ENCODE data around the gene NOTUM. TPM values are rescaled to one million over a fixed set of nuclear protein-coding genes. Genes with fewer than 3 reads are reported as not detected.

Gene NOTUM
- total RNA-seq, 4 donors from 2014 or later = not detected

DNA sequence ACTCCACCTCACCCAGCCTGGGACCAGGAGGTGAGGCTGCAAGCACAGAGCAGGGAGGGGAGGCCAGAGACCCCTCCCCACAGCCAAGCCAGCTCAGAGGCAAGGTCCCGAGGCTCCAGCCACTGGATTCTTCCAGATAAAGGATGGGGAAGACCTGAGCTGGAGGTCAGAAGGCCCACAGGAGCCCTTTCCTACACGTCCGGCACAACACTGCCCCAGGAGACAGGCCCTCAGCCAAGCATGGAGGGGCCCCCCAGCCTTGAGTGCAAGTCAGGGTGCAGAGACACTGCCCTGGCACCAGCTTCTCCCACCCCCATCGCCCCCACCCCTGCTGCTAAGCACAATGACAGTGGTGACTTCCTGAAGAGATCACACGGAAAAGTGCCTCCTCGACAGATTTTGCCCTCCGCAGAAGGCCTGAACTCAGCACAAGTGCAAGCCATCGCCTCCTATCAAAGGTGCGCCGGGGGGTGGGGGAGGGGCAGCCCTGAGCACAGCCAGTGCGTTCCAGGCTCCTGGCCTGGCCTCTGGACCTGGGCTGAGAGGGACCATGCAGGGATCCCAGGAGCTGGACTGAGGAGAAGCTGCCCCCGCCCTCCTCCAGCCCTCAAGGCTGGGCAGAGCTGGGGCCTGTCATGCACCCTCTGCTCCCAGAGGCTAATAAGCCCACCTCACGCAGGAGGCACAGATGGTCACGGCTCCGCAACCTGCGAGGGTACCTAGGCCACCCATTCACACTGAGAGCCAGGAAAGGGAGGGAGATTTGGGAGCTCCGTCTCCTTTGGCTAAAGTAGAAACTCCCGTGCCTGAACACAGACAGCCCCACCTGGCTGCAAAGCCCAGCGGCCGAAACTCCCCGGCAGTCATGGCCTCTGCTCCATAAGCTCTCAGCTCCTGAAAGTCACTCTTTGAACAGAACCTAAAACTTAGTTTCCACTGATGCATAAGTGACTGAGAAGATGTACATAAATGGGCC is 36.1 kb downstream of the NOTUM start:
- TF ChIP-seq, protein P1, sequence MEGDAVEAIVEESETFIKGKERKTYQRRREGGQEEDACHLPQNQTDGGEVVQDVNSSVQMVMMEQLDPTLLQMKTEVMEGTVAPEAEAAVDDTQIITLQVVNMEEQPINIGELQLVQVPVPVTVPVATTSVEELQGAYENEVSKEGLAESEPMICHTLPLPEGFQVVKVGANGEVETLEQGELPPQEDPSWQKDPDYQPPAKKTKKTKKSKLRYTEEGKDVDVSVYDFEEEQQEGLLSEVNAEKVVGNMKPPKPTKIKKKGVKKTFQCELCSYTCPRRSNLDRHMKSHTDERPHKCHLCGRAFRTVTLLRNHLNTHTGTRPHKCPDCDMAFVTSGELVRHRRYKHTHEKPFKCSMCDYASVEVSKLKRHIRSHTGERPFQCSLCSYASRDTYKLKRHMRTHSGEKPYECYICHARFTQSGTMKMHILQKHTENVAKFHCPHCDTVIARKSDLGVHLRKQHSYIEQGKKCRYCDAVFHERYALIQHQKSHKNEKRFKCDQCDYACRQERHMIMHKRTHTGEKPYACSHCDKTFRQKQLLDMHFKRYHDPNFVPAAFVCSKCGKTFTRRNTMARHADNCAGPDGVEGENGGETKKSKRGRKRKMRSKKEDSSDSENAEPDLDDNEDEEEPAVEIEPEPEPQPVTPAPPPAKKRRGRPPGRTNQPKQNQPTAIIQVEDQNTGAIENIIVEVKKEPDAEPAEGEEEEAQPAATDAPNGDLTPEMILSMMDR (IDR thresholded peaks at IDR 0.05) = no peak
- ATAC-seq (ENCODE audit: low FRiP score) (no peak), DNase-seq (ENCODE audit: low spot score) (no peak)

DNA sequence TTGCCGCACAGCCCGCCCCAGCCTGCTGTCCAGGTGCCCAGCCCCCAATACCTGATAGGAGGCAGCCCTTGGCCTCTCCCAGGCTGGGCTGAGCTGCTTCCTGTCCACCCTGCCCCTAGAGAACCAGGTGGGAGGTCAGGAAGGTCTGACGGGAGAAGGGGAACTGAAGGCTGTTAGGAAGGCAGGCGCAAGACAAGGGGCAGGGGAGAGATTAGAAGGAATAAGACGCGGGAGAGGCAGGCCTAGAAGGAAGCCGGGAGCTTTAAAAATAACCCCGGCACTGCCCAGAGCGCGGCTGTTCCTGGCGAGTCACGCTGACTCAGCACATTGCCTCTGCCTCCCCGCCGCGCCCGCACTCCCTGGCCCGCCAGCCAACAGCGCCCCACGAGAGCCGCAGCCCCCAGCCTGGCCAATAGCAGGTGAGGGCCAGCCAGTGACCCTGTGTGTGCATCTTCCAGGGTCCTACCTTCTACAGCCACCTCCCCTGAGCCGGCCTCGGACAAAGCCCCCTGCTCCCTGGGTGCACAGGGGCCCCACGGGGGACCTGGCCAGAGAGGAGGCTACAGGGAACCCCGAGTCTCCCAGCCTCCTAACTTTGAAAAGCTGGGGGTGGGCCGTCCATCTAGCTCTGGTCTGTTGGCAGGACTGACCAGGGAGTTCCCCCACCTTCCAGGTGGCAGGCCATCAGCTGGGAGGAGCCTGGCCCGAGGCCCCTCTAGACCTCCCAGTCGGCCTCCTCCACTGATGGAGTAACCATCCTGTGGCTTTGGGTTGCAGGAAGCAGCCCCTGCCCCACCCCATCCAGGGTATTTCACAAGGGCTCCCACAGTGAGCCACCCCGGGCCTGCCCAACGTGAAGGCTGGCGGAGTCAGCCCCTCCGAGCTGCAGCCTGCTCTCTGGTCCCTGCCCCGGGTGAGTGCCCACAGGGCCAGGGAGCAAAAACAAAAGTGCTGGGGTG is 37.4 kb downstream of the NOTUM start:
- TF ChIP-seq, protein P1 (IDR thresholded peaks at IDR 0.05) = no peak
- ATAC-seq (ENCODE audit: low FRiP score) (peak; percentile 55), DNase-seq (ENCODE audit: low spot score) (peak; percentile 65)

DNA sequence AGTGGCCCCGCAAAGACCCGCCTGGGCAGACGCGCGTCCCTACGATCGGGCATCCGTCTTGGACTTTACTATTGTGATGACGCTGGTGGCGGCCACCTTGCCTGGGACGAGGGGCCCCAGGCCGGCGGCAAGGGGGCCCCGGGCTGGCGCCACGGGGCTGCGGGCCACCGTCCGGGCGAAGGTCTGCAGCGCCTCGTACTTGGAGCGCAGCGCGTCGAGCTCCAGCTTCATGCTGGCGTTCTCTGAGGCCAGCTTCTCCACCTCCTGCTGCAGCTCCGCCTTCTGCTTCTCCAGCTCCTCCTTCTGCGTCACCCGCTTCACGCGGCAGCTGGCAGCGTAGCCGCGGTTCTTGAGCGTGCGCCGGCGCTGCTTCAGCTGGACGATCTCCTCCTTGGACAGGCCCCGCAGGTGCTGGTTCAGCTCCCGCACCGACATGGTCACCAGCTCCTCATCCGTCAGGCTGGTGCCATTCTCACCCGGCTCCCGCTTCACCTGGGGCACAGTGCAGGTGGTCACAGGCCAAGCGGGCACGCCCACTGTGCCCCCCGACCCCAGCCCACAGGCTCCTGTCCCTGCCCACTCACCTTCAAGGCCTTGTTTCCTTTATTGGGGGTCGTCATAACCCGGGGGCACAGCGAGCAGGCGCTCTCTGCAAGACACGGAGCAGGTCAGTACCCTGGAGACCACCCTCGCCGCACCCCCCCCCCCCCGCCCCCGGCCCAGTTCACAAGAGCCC is 38.3 kb downstream of the NOTUM start:
- TF ChIP-seq, protein P1 (IDR thresholded peaks at IDR 0.05) = no peak
- no peak for ATAC-seq (ENCODE audit: low FRiP score)
- no peak for DNase-seq (ENCODE audit: low spot score)

DNA sequence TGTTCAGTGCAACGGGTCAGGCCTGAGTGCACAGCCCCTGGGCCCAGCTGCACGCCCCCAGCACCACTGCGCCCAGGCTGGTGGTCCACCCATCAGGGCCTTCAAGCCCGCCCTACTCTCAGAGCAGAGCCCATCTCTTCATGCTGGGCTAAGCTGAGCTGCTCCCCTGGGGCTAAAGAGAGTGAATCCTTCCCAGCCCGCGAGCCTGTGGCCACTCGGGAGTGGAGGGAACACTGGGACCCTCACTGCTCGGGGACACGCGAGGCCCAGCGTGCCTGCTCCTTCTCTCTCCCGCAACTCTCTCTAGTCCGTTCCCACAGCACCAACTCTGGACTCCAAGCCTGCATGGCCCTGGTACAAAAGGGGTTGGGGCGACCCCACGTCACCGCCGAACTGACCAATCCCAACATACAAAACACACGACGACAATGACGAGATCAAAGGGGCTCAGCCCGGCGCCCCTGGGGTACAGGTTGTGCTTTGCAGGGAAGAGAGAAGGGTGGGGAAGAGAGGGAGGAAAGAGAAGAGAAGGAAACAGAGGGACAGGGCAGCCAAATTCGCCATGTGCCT is 38.9 kb downstream of the NOTUM start:
- ATAC-seq (ENCODE audit: low FRiP score) (no peak), DNase-seq (ENCODE audit: low spot score) (no peak)
- TF ChIP-seq, protein P1 (IDR thresholded peaks at IDR 0.05) = no peak

DNA sequence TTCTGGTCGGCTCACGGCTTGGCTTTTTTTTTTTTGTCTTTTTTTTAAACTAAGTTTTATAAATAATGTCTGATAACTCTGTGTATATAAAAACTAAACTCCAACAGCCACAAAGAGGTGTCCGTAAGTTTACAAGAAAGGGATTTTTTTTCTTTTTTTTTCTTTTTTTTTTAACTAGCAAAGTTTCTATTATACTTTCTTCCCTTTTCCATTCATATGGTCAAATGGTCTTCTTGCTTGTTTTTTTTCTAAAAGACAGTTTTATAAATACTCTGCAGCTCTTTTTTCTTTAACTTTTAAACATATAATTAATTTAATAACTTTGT is 39.5 kb downstream of the NOTUM start:
- no peak for DNase-seq (ENCODE audit: low spot score)
- ATAC-seq (ENCODE audit: low FRiP score) = no peak
- TF ChIP-seq, protein P1 (IDR thresholded peaks at IDR 0.05) = no peak
